COLO829 (cell line): Measurements from ENCODE around the gene MMS19.

Source experiments
- DNase-seq: peaks from one replicate; pipeline ENCODE4 v3.0.0; 2012; ENCODE audit warnings: low spot score

MMS19 gene, protein sequence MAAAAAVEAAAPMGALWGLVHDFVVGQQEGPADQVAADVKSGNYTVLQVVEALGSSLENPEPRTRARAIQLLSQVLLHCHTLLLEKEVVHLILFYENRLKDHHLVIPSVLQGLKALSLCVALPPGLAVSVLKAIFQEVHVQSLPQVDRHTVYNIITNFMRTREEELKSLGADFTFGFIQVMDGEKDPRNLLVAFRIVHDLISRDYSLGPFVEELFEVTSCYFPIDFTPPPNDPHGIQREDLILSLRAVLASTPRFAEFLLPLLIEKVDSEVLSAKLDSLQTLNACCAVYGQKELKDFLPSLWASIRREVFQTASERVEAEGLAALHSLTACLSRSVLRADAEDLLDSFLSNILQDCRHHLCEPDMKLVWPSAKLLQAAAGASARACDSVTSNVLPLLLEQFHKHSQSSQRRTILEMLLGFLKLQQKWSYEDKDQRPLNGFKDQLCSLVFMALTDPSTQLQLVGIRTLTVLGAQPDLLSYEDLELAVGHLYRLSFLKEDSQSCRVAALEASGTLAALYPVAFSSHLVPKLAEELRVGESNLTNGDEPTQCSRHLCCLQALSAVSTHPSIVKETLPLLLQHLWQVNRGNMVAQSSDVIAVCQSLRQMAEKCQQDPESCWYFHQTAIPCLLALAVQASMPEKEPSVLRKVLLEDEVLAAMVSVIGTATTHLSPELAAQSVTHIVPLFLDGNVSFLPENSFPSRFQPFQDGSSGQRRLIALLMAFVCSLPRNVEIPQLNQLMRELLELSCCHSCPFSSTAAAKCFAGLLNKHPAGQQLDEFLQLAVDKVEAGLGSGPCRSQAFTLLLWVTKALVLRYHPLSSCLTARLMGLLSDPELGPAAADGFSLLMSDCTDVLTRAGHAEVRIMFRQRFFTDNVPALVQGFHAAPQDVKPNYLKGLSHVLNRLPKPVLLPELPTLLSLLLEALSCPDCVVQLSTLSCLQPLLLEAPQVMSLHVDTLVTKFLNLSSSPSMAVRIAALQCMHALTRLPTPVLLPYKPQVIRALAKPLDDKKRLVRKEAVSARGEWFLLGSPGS

DNA sequence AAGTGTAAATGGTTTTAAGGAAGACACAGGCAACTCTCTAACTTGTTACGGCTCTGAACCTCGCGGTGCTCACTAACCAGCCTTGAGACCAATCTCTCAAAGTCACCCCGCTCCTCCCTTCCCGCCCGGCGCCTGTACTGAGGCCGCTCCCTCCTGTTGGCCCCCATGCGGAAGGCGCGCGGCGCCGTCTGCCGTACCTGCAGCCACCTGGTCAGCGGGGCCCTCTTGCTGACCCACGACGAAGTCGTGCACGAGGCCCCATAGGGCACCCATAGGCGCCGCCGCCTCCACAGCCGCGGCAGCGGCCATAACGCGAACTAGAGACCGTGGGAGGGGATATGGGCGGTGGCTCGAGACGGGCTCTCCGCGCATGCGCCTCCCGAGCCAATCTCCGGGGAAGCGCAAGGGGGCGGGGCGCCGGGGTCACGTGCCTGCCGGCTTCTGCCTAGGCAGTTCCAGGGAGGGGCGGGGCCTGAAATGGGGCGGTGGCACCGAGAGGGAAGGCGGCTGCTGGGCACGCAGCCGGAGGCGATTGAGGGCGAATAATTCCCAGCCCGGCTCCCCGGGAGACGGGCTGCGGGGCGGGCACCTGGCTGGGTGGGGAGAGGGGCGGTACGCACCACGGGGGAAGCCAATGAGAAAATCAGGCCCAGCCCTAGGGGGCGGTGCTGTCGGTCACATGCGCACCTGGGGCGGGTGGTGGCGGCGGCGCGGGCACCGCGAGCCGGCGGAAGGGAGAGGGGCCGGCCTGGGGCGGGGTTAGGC is at the start of gene MMS19:
TSS of gene MMS19 (minus strand) at position 347 of the 765 bp plus-strand sequence. CDS start at position 309, 38 bp downstream.
- peak; percentile 96 for DNase-seq

DNA sequence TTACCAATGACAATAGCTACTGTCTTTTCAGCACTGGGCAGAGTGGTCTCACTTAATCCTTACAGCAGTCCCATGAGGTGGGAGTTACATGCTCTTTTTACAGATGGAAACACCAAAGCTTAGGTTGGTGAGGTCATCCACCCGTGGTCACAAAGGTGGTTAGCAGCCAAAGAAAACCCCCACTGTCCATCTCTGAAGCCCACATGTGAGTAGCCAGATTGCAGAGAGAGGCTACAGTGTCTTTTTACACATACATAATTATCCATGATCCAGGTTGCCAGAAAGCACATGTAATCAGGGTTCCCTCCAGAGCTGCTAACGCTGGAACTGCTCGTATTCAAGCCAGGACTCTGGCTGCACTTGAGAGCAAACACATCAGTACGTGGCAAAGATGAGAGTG is 49.7 kb upstream of the MMS19 start:
- no peak for DNase-seq

DNA sequence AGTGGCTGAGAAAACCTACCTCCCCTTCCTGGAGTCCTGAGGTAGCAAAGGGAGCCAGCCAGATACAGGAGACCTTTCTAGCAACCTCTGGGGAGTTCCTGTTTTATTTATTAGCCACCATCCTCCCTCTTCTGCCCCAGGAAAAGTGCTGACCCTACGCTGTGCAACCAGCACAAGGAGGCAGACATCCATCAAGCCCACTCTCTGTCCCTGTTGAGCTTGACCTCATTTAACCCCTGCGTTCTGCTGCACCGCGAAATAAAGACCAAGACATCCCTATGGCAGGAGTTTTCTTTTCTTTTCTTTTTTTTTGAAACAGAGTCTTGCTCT is 49.0 kb upstream of the MMS19 start:
- no peak for DNase-seq

DNA sequence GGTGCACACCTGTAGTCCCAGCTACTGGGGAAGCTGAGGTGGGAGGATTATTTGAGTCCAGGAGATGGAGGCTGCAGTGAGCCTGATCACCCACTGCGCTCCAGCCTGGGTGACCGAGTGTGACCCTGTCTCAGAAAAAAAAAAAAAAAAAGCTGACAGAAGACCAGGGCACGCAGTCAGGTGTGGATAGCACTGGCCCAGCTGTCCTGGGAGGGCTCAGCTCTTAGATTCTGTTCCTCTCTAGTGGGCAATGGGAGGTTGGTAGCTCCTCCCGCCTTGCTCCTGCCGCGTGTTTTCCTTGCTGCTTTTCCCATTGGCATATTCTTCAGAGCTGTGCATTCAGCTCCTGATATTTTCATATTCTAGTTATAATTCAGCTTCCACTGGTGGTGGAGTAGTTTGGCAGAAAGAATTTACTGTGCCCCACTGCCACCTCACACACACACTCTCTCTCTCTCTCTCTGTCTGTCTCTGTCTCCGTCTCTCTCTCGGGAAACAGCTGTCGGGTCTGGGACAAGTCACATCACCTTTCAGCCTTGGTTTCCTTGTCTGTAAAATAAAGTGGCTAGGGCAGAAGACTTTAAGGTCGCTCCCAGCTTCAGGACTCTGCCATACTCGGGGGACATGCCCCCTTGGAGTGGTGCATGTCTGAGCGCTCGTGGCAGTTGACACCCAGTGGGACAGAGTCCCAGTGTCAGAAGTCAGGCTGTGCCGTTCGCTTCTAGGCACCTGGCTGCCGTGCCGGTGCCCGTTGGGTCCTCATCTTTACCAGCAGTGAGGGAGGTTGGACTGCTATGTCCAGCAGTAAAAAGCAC is 48.4 kb upstream of the MMS19 start:
- DNase-seq, result no peak

DNA sequence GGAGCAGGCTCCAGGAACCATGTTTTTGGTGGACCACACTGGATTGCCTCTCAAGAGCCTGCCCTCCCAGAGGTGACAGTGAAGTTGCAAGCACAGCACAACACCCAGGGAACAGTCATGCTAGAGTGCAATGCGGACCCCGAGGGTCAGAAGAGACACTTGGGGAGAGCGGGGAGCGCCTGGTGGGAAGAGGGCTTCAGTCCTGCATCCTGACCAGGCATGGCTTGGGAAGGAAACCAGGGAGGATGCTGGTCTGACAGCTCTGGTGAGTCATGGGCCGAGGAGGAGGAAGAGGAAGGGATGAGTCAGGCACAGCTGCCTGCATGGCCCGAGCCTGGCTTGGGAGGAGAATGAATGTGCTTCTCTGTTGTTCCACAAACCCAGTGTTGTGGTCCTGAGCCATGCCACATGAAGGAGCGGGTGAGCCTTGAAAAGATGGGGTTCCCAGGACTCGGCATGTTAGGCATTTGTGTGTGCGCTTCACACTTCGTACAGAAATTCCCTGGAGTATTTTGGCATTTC is 44.9 kb upstream of the MMS19 start:
- DNase-seq, result peak; percentile 90

DNA sequence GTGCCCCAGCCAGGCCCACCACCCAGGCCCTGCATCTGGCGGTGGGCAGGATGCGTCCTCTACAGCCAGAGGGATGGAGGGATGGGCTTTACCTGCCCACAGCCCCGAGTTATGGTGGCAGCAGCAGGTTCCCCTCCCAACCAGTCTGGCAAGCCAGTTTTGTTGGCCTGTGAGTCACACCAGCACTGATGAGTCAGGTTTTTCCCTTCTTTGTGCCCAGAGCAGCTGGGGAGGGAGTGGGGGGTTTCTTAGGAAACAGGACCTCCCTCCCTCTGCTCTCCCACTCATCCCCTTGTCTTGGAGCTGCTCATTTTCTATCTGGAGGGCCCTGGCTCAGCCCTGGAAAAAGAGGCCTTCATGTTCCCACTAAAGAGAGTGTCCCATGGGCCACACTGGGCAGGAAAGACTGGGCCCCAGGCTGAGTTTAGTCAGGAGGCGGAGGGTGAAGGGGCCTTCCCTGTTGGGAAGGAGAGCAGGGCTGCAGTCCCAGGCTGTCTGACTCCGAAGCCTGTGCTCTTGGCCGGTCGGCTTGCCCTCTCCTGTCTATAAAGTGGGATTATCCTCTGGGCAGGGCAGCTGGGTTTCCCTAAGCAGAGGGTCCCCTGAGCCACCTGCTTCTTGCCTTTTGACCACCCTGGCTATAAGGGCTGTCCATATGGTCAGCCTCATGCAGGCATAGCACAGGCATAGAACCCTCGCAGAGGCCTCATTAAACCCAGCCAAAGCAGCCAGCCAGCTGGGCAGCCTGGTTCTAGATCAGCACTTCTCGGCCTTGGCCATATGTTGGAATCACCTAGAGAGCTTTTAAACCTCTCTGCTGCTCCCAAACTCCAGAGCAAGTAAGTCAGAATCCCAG is 44.2 kb upstream of the MMS19 start:
- peak; percentile 78 for DNase-seq

DNA sequence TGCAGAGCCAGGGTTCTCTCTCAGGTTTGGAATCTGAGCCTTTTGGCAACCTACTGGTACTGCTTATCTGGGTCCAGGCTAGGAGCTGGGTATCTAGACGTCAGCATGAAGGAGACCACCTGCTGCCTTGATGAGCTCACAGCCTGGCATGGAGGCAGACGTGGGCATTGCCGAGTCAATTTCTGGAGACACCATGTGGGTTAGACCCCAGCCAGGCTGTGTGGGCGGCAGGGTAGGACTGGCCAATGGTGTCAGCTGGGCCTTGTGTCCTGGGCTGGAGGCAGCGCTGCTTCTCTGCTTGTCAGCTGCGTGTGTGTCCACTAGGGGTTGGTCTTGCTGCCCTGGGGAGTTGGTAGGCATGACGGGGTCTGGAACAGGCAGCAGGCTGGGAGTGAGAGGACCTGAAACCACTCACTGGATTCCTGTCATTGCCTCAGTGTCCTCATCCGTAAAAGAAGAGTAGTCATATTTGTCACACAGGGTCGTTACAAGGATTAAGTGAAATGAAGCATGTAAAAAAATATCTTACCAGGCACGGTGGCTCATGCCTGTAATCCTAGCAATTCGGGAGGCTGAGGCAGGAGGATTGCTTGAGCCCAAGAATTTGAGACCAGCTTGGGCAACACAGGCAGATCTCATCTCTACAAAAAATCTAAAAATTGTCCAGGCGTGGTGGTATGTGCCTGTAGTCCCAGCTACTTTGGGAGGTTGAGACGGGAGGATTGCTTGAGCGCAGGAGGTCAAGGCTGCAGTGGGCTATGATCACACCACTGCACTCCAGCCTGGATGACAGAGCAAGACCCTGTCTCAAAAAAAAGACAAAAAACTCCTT is 42.7 kb upstream of the MMS19 start:
- no peak for DNase-seq

DNA sequence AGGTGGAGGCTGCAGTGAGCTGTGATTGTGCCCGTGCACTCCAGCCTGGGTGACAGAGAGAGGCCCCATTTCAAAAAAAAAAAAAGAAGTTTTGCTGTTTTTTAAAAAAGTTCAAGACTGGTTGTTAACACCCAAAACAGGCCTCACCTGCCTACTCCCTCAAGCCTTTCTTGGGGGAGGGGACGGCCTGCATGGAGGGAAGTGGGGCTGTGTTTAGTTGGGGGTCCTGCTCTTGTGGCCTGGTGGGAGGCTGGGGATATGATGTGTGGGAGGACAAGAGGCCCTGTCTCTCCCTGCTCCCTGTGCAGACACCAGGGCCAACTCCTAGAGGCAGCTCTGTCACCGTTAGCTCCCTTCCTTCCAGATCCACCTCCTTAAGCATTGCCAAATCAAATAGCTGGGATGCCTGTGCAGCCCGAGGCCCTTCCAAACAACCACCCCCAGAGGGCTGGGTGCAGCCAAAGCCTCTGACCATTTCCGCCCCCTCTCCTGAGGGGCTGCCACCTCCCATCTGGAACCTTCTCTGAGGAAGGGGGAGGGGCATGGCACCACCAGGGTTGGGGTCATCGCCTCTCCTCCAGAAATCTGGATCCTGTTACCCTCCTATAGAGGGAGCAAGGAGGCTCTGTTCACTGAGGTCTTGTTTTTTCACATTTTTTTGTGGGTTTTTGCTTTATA is 41.4 kb upstream of the MMS19 start:
- DNase-seq, result no peak

DNA sequence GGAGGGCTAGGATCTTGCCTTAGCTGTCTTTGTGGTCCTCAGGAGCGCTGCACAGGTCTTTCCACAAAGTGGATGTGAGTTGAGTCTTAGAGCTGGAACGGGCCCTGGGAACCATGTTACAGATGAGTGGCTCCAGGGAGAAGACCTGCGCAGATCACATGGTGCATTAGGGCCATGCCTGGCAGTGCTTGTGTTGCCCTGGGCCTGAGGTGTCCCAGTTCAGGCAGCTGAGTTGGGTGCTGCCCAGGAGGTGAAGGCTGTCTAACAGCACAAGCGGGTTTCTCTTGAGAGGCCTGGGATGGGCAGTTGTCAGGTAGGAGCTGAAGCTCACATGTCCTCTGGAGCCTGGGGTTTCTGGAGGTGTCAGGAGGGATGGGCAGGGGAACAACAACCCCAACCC is 40.6 kb upstream of the MMS19 start:
- no peak for DNase-seq

DNA sequence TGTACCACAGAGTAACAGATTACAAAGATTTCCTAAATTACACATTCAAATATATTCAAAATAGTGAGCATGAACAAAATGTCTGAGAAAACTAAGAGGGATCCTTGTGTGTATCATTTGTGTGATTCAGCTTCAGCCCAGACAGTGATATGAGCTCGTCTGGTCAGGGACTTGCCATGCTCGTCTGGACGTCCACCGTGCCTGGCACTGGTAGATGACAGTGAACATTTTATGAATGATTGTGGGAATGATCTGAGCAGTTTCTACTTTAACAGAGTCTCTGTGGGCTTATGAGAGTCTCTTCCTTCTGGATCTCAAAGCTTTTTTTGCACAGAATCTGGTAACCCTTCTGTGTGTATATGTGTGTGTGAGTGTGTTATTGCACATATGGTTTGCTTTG is 40.2 kb upstream of the MMS19 start:
- no peak for DNase-seq

DNA sequence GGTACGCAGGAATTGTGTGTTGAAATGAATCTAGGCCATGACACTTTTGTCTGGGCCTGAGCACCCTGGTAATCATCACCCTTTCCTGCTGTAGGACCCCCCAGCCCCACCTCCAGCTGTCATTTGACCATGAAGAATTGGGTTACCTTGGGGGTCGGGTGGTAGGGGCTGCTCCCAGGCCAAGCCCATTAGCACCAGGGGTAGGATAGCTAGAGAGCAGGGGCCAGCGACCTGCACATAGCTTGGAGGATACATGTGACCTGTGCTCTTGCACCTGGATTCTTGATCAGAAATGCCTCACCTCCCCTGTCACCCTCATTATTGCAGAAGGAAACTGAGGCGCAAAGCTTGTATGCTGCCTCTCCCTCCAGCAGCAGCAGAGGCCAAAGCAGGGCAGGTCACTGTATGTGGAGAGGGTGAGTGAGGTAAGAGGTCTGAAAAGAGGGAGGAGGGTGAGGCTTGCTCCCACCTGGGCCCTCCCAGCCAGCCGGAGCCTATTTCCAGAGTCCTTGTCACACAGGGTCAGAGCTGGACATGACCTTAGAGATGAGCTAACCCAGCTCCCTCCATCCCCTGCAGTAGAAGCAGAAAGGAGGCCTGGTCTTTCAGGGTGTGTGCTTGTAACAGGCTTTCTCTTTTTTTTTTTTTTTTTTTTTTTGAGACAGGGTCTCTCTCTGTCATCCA is 39.1 kb upstream of the MMS19 start:
- no peak for DNase-seq

DNA sequence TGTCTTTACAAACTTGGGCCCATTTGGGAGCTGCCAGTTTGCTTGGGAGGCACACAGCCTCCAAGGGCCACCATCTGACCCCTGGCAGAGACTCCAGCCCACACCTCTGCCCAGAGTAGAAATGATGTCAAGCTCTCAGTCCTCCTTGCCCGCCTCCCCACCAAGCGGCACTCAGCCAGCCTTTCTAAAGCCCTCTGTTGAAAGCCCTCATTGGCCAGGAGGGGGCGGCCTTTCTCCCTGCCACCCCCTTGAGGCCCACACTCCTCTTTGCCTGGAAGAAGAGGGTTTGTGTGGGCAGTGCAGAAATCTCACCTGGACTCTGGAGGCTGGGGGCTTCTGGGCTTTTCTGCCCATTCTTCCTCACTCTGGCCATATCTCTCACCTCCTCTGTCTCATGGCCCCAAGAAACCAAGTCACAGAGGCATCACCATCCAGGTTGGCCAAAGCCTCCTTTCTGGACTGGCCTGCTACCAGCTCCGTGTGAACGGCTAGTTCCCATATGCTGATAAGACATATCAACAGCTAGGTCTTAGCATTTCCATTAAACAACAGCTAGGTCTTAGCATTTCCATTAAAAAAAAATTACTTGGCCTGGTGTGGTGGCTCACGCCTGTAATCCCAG is 36.6 kb upstream of the MMS19 start:
- DNase-seq, result no peak

DNA sequence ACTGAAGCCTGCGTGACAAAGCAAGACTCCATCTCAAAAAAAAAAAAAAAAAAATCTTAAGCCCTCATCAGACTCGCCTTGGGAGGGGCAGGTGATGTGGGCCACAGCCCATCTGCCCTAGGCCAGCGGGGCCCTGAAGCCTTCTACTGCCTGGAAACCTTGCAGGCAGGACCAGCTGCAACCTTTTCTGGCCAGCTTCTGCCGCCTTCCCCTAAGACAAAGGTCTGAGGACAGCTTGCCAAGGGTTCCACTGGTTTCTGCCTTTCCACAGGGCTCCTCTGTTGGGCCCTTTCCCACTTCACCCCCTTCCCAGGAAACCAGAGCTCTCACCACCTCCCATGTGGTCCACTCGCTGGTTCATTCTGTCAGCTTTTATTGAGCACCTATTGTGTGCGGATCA is 35.7 kb upstream of the MMS19 start:
- DNase-seq, result no peak

DNA sequence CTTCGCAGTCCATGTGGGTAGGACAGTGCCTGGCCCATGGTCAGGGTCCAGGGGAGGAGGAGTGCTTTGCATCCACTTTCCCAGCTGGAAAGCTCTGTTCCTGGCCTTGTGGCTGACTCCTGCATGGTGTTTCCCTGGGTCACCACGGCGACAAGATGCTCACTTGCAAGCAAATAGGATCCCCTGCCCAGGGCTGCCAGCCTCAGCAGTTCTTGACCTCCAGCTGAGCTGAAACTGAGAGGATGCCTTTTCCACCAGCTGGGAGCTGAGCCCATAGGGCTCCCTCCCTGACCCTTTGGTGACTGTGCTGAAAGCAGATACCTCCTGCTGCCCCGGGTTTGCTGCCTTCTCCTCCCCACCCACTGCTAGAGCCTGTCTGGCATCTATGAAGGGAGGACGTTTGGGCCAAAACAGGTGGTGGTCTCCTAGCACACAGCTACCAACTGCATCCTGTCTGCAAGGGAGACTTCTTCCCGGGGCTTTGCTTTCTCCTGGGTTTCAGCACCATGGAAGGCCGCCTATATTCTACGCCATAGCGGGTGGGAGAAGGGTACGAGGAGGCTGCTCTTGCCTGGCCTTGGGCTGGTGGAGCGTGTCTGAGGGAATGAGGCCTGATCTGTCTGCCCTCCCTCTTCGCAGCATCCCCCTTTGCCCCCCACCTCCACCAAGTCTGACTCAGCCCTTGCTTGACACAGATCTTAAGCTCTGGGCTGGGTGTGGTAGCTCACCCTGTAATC is 34.9 kb upstream of the MMS19 start:
- no peak for DNase-seq

DNA sequence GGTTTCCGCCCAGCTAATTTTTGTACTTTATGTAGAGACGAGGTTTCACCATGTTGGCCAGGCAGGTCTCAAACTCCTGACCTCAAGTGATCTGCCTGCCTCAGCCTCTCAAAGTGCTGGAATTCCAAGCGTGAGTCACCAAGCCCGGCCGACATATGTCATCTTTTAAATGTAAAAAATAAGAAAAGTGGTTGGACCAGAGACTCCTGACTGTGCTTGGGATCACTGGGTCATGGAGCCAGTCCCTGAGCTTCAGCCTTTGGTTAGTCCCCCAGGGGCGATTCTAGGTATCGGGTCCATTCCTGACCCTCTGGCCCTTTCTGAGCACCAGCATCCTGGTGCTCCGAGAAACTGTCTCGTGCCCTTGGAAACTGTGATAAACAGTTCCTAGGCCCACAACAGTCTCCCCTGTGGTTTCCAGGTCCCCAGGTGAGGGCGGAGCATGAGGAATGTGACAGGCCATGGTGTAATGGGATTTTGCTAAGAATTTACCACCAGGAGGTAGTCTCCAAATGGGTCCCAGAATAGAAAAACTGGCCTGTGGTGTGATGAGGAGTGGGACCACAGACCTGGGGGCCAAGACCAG is 33.3 kb upstream of the MMS19 start:
- no peak for DNase-seq

DNA sequence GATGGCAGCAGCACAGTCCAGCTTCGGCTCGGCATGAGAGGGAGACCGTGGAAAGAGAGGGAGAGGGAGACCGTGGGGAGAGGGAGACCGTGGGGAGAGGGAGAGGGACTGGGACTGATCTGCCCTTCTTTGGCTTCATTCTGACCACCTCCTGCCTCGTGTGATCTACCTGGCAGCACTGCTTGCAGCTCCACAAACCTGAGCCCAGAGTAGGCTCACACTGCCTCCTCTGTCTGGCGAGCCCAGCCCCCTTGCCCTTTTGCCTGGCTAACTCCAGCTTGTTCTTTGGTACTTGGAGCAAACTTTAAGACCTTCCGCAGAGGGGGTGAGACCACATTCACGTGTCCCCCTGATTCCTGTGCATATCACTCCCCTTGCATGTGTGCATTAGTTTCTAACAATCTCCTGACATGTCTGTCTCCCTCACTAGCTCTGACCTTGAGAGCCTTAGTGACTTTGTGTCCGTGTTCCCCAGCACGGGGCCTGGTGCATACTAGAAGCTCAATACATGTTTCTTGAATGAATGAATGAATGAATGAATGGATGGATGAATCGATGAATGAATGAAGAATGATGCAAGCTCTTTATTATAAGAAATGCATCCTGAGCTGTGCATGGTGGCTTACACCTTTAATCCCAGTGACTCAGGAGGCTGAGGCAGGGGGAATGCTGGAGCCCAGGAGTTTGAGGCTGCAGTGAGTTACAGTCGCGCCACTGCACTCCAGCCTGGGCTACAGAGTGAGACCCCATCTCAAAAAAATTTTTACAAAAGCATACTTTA is 31.7 kb upstream of the MMS19 start:
- DNase-seq, result no peak
